Peyer's patch (tissue), 4 donors: Measurements from ENCODE around the gene OR5D18. TPM values are rescaled to one million over a fixed set of nuclear protein-coding genes. Genes with fewer than 3 reads are reported as not detected.

Experiments
- DNase-seq, 3 donors: peaks; one replicate each; pipeline ENCODE4 v3.0.0-alpha.2; 2017 to 2019
- H3K27ac ChIP-seq, 4 donors: fragments of 200-600 bp; sonication (generic); one replicate each; pipeline ENCODE4 v1.5.1; 2016 to 2019
- H3K27me3 ChIP-seq, 2 donors: fragments of 200-600 bp; sonication (generic); one replicate each; pipeline ENCODE4 v1.5.1; 2019
- H3K36me3 ChIP-seq, 3 donors: fragments of 200-600 bp; sonication (generic); one replicate each; pipeline ENCODE4 v1.5.1; 2016 to 2019
- H3K4me1 ChIP-seq, 4 donors: fragments of 200-600 bp; sonication (generic); one replicate each; pipeline ENCODE4 v1.5.1; 2016 to 2019
- H3K4me3 ChIP-seq, 4 donors: fragments of 200-600 bp; sonication (generic); 1 replicate in 3 of 4; 2 replicates in 1 of 4; pipeline ENCODE4 v1.5.1; 2016 to 2019; ENCODE audit warnings: mild to moderate bottlenecking in 1 of 4
- H3K9me3 ChIP-seq, 4 donors: fragments of 200-600 bp; sonication (generic); one replicate each; pipeline ENCODE4 v1.5.1; 2016 to 2019; ENCODE audit warnings: mild to moderate bottlenecking in 1 of 4
- CTCF ChIP-seq, 6 experiments: fragments of 450-650 bp in 4 of 6; fragments of 200-600 bp in 2 of 6; sonication (generic) in 1 of 6; IDR thresholded peaks; one replicate each; pipeline ENCODE4 v1.5.1; 2017 to 2019; ENCODE audit warnings: antibody characterized with exemption in 6 of 6, mild to moderate bottlenecking in 3 of 6, moderate library complexity in 1 of 6
- POLR2A ChIP-seq, 2 donors: fragments of 450-650 bp; IDR thresholded peaks; one replicate each; pipeline ENCODE4 v1.5.1; 2017; ENCODE audit warnings: antibody characterized with exemption in 2 of 2, mild to moderate bottlenecking in 2 of 2, moderate library complexity in 2 of 2
- total RNA-seq, 4 donors: library from RNA; depleted of rRNA; stranded (reverse); fragments of >200 nt; gene quantifications; one replicate each; pipeline ENCODE4 v1.1.0, GENCODE V29; 2016

OR5D18 gene
- total RNA-seq, 4 donors from 2014 or later: not detected

DNA sequence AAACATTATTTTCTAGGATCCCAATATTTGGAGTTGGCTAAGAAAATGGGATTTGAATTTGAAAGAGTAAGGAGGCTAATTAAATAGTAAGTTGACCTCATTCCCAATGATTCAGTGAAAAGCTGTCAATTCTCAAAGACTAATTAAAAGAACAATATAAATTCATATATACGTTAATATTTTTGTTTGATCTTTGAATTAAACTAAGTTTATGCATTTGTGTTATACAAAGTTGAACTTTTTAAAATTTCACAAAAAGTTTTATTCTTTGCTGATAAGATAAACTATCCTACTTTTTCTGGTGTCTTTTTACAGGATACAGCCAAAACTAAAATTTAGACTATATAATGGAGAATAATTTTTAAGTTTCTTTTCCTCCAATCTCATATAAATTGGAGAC lies 8.4 kb upstream of the OR5D18 start, which contains the start of gene OR5L1:
Gene OR5L1 (plus strand): TSS at position 301 of the 400 bp plus-strand sequence. CDS start 100 bp downstream, outside the sequence.
- Histone ChIP-seq H3K4me3 (no peak within 1 kb of the TSS), H3K27ac (no peak within 1 kb of the TSS), H3K27me3 (no peaks in the 10 kb centered on the region), H3K36me3 (no peaks in the 10 kb centered on the region), H3K9me3 (peaks cover 0 to 3% (median 0%) of the 10 kb centered on the region in 4 donors), H3K4me1 (no peaks in the 10 kb centered on the region)
- DNase-seq: no peak
- TF ChIP-seq POLR2A (IDR thresholded peaks at IDR 0.05) (no peak), CTCF (IDR thresholded peaks at IDR 0.05) (no peak)

DNA sequence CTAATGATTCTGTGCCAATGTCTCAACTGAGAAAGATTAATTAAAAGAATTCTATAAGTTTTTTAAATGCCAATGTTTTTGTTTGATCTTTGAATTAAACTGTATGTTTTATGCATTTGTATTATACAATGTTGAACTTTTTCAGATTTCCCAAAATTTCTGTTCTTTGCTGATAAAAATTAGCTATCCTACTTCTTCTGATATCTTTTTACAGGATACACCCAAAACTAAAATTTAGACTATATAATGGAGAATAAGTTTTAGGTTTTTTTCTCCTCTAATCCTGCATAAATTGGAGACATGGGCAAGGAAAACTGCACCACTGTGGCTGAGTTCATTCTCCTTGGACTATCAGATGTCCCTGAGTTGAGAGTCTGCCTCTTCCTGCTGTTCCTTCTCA lies 7.5 kb downstream of the OR5D18 start, which contains the start of gene OR5L2:
Gene OR5L2 (plus strand): TSS at position 301 of the 400 bp plus-strand sequence. CDS start 0 bp downstream, at position 301.
- Histone ChIP-seq H3K27ac (no peak within 1 kb of the TSS), H3K9me3 (no peaks in the 10 kb centered on the region), H3K4me3 (no peak within 1 kb of the TSS), H3K36me3 (no peaks in the 10 kb centered on the region), H3K27me3 (no peaks in the 10 kb centered on the region), H3K4me1 (no peaks in the 10 kb centered on the region)
- TF ChIP-seq POLR2A (IDR thresholded peaks at IDR 0.05): no peak
- no peak for TF ChIP-seq CTCF (IDR thresholded peaks at IDR 0.05)
- no peak for DNase-seq

- H3K27ac ChIP-seq: no peak within 1 kb of the TSS
- no peaks in the 10 kb centered on the region for H3K27me3 ChIP-seq
- no peaks in the 10 kb centered on the region for H3K9me3 ChIP-seq
- TF ChIP-seq POLR2A (IDR thresholded peaks at IDR 0.05): no peak
- no peak for TF ChIP-seq CTCF (IDR thresholded peaks at IDR 0.05)
- no peaks in the 10 kb centered on the region for H3K4me1 ChIP-seq
- no peak for DNase-seq
- H3K4me3 ChIP-seq: no peak within 1 kb of the TSS
- H3K36me3 ChIP-seq: no peaks in the 10 kb centered on the region
These were observed 19.0 kb downstream of the OR5D18 start, which contains the start of gene OR5D16 for GRCh38 chr11:55838452-55838851. Gene OR5D16 (plus strand): TSS chr11:55838752. CDS start chr11:55838752, 0 bp downstream.

DNA sequence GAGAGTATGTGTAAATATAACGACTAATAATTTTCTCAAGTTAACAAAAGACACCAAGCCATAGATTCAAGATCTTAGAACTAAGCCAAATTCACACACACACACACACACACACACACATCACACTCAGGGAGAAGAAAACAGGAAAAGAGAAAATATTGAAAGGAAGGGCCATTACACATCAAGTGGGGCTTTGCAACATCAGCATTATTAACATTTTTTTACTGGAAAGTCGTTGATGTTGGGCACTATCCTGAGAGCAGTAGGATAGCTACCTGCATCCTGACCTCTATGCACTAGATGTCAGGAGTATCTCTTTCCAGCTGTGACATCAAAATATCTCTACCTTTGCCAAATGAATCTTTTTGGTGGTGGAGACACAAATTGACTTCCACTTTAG lies 28.0 kb downstream of the OR5D18 start:
- Histone ChIP-seq H3K36me3 (no peaks in the 10 kb centered on the region), H3K27me3 (no peaks in the 10 kb centered on the region), H3K27ac (no peak overlapping the region), H3K9me3 (peaks cover 0 to 3% (median 0%) of the 10 kb centered on the region in 4 donors), H3K4me1 (no peaks in the 10 kb centered on the region), H3K4me3 (no peak overlapping the region)
- no peak for DNase-seq
- TF ChIP-seq POLR2A (IDR thresholded peaks at IDR 0.05) (no peak), CTCF (IDR thresholded peaks at IDR 0.05) (no peak)

- no peak overlapping the region for H3K4me3 ChIP-seq
- no peak for DNase-seq
- H3K4me1 ChIP-seq: no peaks in the 10 kb centered on the region
- no peak overlapping the region for H3K27ac ChIP-seq
- H3K36me3 ChIP-seq: no peaks in the 10 kb centered on the region
- no peaks in the 10 kb centered on the region for H3K27me3 ChIP-seq
- peaks cover 0 to 3% (median 0%) of the 10 kb centered on the region in 4 donors for H3K9me3 ChIP-seq
- TF ChIP-seq POLR2A (IDR thresholded peaks at IDR 0.05): no peak
- no peak for TF ChIP-seq CTCF (IDR thresholded peaks at IDR 0.05)
These were observed 29.6 kb downstream of the OR5D18 start for GRCh38 chr11:55849037-55849436.

GRCh38 chr11:55852141-55852540 lies 32.7 kb downstream of the OR5D18 start:
- Histone ChIP-seq H3K27me3 (no peaks in the 10 kb centered on the region), H3K4me3 (no peak overlapping the region), H3K27ac (no peak overlapping the region), H3K36me3 (no peaks in the 10 kb centered on the region), H3K9me3 (peaks cover 0 to 3% (median 0%) of the 10 kb centered on the region in 4 donors), H3K4me1 (no peaks in the 10 kb centered on the region)
- no peak for DNase-seq
- no peak for TF ChIP-seq POLR2A (IDR thresholded peaks at IDR 0.05)
- TF ChIP-seq CTCF (IDR thresholded peaks at IDR 0.05): no peak
